ENCODE results near the gene SSR1.

Gene SSR1

DNA sequence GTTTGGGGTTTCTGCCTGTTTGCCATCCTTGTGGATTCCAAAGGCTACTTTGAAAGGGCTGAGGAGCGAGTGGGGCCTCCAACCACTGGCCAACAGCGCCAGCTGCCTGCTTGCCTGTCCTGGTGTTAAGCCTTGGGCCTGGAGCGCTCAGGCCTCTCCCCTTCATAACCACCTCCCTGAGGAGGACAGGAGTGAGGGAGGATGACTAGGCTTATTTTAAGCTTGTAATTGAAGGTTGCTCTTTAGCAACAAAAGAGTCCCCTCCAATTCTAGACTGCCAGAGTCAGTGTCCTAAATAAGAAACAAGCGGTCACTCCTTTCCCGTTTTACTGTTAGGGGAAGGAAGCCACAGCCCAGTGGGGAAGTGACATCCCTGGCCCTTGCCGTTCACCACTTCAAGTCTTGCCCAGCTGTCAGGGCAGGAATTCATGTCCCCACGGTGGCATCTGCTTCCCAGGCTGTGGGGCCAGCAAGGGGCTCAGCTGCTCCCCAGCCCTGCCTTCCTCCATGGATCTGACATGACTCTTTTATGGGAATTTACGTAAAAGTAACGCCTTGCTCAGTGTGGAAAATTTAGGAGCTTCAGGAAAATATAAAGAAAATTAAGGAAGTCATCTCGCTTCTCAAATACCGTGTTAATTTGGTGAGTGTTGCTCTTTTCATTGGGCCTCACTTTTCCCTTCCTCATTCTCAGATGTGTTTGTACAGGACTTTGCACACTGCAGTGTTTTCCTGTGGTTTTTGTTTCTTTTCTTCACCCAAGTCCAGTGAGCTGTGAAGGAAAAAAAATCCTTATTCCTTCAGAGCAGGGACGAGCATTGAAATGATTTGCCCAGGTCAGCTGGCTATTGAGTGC is 57.8 kb downstream of the SSR1 start:
- DNase-seq = no peak

DNA sequence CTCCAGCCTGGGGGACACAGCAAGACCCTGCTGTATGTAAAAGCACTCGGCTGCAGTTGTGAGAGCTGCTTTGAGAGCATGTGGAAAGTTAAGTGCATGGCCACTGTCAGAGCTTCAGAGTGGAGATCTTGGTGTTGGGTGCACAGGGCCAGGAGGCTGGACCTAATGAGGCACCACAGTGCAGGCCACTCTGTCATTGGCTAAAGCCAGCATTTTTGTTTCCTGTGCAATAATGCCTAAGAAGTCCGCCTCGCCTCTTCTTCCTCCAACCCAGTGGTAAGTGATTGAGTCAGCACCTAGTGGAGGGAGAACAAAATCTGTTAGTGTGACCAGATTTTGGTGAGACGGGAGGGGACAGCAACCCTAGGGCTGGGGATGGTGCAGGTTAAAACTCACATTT is 60.6 kb downstream of the SSR1 start:
- DNase-seq = no peak

DNA sequence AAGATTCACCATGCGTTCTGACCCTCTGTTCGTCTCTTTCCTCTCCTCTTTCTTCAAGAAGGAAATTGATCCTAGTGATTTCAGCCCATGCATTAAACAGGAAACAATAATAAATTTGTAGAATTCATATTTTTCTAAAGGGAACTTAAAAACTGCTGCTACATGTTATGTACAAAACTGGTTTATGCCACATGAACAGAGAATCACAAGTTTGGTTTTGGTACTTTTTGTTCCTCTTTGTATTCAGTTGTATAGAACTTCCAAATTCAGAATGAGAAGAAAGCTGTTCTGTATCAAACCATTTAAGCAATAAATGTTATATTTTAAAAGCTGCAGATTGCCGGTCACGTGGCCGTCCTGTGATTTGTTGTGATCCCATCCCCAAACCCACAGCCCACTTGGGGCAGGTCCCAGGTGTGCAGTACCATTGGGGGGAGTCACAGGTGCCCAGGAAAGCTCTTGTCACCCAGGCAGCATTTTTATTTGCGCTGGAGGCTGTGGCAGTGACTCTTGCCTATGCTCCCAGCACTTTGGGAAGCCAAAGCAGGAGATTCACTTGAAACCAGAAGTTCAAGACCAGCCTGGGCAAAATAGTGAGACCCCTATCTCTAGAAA is 61.2 kb downstream of the SSR1 start:
- DNase-seq = no peak

DNA sequence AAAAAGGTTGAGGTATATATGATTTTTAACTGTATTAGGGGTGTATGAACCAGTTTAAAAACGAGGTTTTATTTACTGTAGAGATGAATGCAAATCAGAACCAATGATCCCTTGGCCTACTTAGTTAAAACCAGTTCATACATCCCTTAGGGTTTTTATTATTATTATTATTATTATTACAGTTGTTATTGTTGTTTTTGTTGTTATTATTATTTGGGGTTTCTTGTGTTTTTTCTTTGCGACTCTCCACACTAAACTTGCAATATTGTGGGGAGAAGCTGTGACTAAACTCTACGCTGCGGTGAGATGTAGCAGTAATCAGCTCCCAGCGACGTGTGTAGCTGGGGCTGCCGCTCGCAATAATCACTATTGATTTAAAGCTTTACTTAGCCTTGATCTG is 62.2 kb downstream of the SSR1 start:
- DNase-seq = no peak

DNA sequence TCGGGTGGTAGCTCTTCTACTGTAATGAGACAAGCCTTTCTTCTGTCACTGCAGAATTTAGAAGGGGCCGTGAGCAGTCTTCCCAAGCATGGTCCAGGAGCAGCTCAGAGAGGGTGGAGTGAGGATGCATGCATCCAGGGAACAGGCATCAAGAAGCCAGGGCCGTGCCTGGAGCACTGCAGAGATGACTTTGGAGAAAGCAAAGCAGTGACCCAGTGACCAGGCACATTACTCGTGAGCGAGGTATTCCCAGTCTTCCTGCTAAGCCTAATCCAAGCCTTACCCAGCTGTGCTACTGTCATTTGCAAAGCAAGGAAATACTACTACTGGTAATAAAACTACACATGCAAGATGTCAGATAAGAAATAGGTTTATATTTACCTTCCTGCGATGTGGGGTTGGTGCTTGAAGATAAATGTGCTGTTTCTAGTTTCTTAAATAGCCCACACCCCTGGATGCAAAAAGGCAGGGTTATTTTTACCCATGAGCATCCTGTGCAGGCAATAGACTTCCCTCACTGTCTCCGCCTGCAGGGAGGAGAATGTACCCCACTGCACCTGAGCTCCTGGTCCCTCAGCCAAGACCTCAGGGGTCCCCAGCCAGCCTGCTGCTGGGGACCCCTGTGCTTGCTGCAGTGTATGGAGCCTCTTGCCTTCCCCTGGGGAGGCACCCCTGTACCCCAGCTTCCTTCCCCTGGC is 62.9 kb downstream of the SSR1 start:
- no peak for DNase-seq

DNA sequence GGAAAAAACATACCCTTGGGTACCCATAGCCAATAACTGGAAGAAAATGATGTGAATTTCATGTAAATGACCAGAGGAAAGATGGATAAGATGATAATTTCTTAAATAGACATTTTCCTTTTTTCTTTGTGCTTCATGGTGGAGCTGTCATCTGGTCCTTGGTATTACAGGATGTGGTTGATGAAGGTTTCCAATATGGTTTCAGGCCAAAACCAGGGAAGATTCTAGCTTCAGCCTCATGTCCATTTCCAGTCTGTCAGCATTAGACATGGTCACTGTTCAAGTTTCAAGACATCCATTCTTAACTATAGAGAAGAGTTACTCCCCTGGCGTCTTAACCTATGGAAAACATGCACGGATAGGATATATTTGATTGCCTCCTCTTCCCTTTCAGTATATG is 63.6 kb downstream of the SSR1 start:
- DNase-seq = no peak

DNA sequence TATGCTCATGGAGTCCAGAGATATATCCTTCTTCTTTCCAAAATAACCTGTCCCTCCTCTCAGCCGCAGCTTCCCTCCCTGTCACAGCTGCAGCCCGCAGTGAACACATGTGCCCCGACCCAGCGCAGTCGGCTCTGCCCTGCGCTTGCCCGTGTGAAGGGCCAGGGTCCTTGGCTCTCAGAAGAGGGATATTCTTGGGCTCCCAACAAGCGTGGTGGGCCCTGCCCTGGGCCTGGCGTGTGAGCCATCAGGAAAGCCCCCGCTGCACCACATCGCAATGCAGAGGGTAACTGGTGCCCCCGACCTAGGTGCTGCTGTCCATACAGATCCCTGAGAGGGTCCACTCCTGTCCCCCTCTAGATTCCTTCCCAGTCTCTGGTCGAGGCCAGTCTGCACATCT is 65.2 kb downstream of the SSR1 start:
- DNase-seq = no peak

DNA sequence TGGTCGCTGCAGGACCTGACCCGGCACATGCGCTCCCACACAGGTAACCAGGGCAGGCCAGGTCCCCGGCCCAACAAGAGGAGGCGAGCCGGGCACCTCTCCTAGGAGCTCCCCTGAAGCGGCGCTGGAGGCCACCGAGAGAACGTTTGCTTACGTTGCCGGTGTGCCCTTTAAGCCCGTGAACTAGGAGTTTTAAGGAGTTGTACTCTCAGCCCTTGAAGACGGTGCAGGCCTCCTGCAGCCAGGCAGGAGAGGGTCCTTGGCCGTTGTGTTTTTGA is 65.9 kb downstream of the SSR1 start:
- DNase-seq = no peak

DNA sequence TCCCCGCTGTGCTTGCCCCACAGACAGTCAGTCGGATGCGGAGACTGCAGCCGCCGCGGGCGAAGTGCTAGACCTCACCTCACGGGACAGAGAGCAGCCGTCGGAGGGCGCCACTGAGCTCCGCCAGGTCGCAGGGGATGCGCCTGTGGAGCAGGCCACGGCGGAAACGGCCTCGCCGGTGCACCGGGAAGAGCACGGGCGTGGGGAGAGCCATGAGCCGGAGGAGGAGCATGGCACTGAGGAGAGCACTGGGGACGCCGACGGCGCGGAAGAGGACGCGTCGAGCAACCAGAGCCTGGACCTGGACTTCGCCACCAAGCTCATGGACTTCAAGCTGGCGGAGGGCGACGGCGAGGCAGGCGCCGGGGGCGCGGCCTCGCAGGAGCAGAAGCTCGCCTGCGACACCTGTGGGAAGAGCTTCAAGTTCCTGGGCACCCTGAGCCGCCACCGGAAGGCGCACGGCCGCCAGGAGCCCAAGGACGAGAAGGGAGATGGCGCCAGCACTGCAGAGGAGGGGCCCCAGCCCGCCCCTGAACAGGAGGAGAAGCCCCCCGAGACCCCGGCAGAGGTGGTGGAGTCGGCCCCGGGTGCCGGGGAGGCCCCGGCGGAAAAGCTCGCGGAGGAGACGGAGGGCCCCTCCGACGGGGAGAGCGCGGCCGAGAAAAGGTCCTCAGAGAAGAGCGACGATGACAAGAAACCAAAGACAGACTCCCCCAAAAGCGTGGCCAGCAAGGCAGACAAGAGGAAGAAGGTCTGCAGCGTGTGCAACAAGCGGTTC is 66.4 kb downstream of the SSR1 start:
- no peak for DNase-seq

DNA sequence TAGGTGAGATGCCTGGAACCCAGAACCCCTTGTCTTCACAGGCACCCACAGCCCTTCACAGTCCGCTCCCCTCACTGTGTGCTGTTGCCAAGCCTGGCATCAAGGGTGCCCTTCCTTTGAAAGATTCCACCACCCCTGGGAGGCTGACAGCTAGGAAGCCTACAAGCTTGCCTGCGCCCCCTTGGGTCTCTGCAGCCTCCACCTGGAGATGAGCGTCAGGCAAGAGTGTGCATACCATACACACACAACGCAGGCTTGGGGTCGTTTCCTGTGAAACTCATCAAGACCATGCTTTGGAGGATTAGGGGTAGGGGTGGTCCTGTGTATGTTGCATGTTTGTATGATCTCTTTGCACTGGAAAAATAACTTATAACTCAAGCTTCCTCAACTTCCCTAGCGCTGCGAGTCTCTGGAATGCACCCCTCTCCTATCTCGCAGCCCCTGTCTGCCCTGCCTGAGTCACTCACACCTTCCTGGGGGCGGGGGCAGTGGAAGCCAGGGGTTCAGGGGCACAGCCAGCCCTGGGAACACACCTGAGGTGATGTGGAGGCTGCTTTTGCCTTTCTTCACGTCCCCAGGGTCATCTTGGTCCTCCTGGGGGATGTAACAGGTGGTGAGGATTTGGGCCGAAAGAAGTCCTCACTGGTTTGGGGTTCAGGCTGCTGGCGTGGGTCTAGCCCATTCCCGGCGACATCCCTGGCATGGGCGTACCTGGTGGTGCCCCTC is 67.2 kb downstream of the SSR1 start:
- DNase-seq = no peak

DNA sequence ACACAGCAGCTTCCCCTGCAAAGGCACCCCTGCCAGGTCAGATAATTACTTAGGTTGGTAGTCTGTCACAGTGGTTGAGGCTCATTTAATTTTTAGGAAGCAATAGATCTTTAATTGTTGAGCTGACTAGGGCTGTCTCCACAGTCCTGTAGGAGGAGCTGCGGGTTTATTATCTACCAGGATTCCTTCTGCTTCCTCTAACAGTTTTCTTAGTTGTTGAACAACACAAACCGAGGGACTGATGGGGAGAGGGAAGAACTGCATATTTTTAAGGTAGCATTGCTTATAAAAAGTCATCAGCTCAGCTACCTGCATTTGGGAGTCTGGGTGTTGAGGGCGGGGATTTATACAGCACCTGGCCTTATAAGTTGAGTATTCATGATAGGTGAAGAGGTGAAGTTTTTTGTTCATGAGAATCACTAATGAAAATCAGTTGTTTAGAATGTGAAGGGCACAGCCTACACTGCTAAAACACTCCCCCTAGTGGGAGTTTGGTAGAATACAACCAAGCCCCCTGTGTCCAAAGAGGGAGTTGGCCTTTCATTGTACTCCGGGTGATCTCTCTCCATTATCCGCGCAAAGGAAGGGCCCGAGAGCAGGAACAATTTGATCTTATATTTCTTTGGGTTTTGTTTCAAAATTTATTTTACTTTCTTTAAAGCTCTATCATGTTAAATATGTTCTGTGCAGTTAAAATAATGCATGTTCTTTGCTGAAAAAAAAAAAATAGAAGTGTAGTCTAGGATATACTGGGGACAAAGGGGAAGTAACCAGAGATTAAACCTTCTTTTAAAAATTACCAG is 69.6 kb downstream of the SSR1 start:
- DNase-seq = peak; percentile 46

DNA sequence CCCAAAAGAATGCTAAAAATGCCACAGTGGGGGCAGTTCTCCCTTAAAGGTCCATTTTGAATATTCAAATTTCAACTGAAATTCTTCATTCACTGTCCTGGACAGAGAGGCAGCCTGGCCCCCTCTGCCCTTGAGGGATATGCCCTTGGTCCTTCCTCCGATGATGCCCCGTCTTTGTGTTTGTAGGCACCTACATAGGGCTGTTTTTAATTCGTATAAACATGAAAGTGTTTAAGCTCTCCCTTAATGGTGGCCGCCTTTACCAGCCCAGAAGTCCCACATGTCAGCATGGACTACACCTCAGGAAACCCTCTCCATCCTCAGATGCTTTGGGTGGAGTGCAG is 70.2 kb downstream of the SSR1 start:
- DNase-seq = no peak

DNA sequence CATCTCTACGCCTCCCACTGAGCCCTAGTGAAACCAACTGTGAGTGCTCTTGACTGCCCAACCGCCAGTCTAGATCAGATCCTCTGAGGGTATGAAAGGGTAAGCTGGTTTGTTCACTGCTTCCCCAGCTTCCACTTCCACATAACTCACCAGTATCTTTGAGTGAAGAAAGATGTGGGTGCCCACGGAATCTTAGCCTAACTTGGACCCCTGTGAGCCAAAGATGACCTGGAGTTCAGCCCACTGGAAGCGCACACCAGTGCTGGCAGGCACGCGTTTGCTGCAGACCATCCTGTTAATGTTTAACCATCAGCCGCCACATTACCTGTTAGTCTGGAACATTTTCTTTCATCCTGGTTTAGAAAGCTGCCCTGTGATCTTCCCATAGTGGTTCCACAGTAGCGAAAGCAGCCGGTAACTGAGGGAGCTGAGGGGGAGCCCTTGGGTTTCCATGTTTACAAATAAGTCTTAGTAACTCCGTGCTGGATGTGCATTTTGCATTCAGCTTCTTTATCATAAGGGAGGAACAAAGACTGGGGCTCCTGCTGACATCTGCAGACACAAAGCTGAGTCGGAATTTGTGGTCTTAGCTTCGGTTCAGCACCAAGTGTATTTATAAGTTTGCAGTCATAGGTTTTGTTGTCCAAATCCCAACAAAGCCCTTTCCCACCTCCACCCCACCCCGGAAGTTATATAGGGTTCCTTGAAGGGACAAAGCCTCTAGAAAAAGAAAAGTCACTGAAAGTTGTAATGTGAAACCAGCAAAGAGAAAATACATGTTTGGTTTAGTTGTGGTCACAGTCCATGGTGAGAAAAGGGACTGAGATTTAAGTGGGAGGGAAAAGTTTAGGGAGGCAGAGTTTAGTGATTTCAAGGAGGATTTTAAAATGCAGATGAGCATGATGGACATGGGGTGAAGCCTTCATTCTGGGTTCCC is 71.0 kb downstream of the SSR1 start:
- no peak for DNase-seq

DNA sequence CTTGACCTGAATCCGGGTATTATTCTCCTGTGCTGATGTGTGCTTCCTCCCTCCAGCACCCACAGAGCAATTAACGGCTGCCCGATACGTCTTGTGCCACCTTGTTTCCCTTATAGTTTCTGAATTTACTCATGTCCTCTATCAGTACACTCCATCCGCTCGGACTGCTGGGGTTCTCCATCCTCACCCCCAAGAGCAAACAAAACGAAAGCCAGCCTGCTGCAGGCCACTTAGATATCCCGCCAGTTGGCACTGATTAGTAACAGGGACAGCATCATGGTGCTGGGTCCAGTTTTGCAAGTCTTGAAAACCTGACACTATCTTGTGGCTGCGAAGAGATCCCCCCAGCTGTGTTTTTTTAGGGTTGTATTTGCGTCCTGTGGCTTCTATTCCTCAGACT is 71.8 kb downstream of the SSR1 start:
- DNase-seq = no peak

DNA sequence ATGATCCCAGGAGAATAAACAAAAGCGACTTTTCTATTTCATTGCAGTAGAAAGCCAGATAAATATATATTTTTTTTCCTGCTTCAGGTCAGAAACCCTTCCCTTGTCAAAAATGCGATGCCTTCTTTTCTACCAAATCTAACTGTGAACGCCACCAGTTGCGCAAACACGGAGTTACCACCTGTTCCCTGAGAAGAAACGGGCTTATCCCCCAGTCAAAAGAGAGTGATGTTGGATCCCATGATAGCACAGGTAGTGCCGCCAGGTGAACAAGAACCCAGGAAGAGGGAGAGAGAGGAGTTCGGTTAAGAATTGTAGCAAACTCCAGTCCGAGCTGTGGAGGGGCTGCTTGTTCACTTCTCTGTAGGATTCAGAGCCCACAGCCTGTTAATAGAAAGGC is 72.6 kb downstream of the SSR1 start:
- no peak for DNase-seq

DNA sequence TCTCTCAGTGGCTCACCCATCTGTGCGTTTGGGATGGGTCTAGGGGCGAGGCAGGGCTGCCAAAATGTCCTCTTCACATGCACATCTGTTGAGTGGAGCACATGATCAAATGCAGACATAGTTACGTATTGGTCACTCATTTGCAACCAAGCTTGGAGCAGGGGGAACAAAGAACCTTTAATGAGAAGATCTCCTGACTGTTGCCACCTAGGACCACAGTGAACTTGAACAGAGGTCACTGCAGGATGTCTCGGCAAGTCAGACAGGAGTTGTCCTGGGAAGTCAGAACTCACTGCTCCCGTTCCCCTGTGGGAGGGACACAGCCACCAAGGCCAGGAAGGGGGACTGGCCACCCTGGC is 73.4 kb downstream of the SSR1 start:
- no peak for DNase-seq

DNA sequence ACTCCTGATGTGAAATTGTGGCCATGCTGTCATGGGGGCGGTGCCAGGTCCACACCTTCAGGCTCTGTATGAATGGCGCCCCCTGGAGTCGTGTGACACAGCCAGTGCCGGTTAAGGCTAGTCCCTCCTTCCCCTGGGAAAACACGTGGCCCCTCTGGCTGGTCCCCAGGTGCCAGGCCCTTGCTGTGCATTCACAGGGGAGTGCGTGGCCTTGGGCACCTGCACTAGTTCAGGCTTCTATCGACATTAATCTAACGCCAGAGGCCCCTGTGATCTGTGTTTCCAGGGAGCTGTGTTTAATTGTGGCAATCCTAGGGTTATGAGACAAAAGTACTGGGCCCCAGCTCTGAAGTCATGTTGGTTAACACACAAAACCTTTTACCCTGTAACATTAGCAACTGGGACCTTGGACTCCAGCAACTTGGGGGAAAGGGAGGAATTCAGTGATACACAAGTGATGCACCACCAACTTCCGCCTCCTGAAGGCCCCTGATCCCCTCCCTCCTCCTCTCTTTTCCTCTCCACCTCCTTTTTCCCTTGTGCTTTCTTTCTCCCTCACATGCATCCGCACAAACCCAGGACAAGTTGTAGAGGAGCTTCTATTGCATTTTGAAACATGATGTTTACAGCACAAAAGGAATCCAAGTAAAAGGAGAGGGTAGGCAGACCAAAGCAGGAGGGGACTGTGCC is 74.0 kb downstream of the SSR1 start:
- peak; percentile 82 for DNase-seq

DNA sequence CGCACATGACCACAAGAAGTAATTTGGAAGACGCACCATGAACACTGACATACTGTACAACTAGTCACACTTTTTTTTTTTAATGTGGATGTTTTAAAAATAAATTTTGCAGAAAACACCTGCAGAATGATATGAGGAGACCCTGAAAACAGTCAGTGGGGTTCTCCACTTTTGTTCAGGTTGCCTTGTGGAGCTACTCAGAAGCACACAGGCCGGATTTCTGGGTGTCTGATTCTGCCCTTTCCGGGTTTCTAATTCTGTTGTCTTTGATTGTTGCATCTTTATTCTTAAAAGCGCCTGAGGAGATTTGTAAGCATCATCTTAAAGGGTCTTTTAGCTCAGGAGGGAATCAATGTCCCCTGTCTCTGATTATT is 74.5 kb downstream of the SSR1 start:
- no peak for DNase-seq

DNA sequence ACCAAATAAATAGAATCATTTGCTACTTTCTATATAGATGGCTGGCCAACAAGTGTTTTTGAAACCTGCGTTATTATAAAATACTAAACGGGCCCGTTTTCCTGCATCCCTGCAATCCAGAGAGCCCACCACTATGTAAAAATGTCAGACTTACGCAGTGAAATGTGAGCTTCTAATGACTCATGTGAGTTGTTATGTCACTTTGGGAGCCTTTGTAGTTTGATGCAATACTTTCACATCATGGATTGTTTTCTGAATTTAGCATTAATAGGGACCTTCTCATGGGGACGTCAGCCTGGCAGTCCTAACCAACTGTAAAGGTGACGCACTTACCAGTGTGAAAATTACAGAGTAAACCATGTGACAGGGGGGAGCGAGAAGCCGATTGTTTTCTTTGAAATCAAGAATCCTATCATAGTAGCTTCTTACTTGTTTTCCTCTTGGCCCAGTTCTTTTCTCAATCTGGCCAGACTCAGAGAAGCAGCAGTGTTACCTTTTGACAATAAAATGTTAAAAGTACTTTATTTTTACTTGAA is 75.3 kb downstream of the SSR1 start:
- no peak for DNase-seq
